OCI-M2 (cell line): ENCODE data around the gene CYP2E1.
"Not testable (repeated sequence)": the region's sequence is repeated elsewhere in the genome, so short reads cannot be mapped to it uniquely, and the experiment has no call there.

ENCODE experiments used
- DNase-seq: peaks from one replicate; lab custom pipeline; 2025; ENCODE audit not compliant: unreplicated experiment; lab: John Stamatoyannopoulos, UW

Gene CYP2E1

DNA sequence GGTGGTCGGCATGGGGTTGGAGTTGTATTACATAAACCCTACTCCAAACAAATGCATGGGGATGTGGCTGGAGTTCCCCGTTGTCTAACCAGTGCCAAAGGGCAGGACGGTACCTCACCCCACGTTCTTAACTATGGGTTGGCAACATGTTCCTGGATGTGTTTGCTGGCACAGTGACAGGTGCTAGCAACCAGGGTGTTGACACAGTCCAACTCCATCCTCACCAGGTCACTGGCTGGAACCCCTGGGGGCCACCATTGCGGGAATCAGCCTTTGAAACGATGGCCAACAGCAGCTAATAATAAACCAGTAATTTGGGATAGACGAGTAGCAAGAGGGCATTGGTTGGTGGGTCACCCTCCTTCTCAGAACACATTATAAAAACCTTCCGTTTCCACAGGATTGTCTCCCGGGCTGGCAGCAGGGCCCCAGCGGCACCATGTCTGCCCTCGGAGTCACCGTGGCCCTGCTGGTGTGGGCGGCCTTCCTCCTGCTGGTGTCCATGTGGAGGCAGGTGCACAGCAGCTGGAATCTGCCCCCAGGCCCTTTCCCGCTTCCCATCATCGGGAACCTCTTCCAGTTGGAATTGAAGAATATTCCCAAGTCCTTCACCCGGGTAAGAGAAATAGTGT, at the start of gene CYP2E1:
Gene CYP2E1 (plus strand): TSS at position 407 of the 632 bp plus-strand sequence. CDS start 33 bp downstream, at position 440.
- no peak for DNase-seq

DNA sequence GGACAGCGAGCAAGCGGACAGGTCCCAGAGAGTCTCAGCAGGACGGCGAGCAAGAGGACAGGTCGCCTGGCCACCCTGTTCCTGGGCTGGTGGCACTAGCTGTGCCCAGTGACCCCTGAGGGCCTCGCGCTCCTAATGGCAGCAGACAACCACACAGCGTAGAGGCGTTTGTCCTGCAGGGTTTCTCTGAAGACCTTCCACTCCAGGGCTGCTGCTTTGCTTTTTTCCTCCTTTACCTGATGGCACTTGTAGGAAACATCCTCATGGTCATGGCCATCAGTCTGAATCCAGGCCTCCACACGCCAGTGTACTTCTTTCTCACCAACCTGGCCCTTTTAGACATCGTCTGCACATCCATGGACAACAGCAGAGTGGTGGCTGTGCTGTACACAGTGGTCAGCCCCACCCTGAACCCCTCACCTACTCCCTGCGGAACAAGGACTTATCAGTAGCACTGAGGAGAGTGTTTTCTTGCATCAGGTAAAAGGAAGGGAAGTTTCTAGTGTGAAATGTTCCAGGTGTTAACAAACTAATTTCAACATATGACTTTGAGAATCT, 46.0 kb upstream of the CYP2E1 start:
- no peak for DNase-seq

- no peak for DNase-seq
Measured at GRCh38 chr10:133481657-133482056, 45.5 kb upstream of the CYP2E1 start.

DNA sequence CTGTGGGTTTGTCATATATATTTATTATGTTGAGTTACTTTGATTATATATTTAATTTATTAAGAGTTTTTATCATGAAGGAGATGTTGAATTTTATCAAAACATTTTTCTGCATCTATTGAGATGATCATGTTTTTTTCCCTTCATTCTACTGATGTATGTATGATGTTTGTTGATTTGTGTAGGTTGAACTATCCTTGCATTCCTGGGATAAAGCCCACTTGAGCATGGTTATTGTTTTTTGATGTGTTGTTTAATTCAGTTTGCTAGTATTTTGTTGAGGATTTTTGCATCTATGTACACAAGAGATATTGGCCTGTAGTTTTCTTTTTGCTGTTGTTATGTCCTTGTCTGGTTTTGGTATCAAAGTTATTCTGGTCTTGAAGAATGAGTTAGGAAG, 42.3 kb upstream of the CYP2E1 start:
- no peak for DNase-seq

DNA sequence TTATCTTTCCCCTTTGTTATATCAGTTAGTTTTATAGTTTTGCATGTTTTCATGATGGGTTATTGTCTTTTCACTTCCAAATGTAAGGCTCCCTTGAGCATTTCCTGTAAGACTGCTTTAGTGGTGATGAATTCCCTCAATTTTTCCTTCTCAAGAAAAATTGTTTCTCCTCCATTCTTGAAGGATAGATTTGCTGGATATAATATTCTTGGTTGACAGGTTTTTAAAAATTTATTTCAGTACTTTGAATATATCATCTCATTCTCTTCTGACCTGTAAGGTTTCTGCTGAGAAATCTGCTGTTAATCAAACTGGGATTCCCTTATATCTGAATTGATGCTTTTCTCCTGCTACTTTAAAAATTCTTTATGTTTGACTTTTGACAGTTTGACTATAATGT, 40.1 kb upstream of the CYP2E1 start:
- no peak for DNase-seq

- DNase-seq: no peak
Measured at GRCh38 chr10:133488354-133488753, 38.8 kb upstream of the CYP2E1 start.

GRCh38 chr10:133489816-133490588, 37.2 kb upstream of the CYP2E1 start:
- no peak for DNase-seq

DNA sequence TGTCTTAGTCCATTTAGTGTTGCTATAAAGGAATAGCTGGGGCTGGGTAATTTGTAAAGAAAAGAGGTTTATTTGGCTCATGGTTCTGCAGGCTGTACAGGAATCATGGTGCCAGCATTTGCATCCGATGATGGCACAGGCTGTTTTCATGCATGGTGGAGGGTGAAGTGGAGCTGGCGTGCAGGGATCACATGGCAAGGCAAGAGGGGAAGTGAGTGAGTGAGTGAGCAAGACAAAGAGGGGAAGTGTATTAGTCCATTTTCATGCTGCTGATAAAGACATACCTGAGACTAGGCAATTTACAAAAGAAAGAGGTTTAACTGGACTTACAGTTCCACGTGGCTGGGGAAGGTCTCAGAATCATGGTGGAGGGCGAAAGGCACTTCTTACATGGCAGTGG, 33.6 kb upstream of the CYP2E1 start:
- not testable (repeated sequence) for DNase-seq

DNA sequence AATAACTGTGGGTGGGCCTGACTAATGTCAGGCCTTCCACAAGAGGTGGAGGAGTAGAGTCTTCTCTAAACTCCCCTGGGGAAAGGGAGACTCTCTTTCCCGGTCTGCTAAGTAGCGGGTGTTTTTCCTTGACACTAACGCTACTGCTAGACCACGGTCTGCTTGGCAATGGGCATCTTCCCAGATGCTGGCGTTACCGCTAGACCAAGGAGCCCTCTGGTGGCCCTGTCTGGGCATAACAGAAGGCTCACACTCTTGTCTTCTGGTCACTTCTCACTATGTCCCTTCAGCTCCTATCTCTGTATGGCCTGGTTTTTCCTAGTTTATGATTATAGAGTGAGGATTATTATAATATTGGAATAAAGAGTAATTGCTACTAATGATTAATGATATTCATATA, 29.8 kb upstream of the CYP2E1 start:
- DNase-seq: not testable (repeated sequence)

DNA sequence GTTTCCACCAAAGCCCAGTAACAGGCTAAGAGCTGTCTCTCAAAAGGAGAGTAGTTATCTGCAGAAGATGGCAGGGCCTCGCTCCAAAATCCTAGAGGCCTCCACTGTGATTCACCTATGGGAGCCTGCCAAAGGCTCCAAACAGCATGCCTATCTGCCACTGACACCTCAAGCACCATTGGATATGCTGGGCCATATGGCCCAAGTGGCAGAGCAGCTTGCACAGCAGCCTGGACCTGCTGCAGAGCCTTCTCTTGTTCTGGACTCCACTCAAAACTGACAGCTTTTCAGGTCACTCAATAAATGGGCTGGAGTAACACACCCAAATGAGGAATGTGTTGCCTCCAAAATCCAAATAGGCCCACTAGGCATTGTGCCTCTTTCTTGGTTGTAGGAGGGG, 28.0 kb upstream of the CYP2E1 start:
- DNase-seq: not testable (repeated sequence)

DNA sequence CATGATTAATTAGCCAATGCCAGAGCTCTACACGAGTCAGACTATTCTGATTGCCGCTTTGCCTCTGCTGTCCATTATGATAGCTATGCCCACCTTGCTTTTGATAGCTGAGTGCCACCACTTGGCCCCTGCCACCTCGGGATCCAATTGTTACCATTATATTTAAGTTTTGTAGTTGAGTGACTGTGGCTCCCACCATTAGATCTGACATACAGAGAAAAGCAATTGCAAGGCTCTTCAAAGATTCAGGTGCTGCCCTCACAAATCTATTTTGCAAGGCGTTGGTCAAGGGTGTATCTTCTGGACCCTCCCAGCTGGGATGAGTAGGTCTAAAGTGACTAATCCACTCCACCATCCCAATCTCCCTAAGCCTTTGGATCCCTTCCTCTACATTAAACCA, 26.3 kb upstream of the CYP2E1 start:
- not testable (repeated sequence) for DNase-seq

DNA sequence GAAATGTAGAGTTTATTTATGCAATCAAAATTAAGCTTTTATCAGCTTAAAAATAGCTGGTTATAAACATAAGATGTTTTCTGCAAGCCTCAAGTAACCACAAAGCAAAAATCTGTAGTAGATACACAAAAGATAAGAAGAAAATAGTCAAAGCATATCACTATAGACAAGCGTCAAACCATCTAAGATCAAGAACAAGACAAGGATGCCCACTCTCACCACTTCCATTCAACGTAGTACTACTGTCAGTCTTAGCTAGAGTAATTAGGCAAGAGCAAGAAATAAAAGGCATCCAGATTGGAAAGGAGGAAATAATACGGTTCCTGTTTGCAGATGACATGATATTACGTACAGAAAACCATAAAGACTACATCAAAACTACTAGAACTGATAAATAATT, 17.5 kb upstream of the CYP2E1 start:
- DNase-seq: no peak

DNA sequence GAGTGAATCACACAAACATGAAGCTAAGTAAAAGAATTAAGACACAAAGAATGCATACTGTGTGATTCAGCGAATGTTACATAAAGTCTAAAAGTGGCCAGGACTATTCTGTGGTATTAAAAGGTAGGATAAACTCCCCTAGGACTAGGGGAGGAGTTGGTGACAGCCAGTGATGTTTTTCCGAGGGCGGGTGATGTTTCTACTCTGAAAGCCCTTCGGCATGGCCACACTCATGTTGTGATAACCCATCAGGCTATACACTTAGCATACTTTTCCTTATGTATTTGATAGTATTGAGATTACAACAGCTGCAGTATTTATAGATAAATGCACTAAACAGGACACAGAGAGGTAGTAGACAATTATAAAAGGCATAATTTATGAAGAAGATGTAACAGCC, 15.8 kb upstream of the CYP2E1 start:
- no peak for DNase-seq

- no peak for DNase-seq
Measured at GRCh38 chr10:133511907-133512528, 15.1 kb upstream of the CYP2E1 start.

DNA sequence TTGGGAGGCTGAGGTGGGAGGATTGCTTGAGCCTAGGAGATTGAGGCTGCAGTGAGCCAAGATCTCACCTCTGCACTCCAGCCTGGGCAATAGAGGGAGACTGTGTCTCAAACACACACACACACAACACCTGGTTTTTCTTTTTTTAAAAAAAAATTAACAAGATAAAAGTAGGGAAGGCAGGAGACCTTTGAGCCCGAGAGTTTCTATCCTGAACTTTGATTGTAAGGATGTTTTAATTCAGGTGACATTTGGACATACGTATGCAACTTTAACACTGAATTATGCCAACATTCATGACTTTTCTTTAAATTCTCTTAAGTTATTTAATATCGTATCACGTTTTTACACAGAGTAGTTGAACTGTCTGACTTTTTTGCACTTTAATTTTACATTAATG, 11.7 kb upstream of the CYP2E1 start:
- no peak for DNase-seq

GRCh38 chr10:133516057-133516456, 11.1 kb upstream of the CYP2E1 start:
- no peak for DNase-seq

GRCh38 chr10:133518517-133518916, 8.6 kb upstream of the CYP2E1 start:
- not testable (repeated sequence) for DNase-seq

GRCh38 chr10:133520193-133520738, 6.9 kb upstream of the CYP2E1 start:
- DNase-seq: no peak

DNA sequence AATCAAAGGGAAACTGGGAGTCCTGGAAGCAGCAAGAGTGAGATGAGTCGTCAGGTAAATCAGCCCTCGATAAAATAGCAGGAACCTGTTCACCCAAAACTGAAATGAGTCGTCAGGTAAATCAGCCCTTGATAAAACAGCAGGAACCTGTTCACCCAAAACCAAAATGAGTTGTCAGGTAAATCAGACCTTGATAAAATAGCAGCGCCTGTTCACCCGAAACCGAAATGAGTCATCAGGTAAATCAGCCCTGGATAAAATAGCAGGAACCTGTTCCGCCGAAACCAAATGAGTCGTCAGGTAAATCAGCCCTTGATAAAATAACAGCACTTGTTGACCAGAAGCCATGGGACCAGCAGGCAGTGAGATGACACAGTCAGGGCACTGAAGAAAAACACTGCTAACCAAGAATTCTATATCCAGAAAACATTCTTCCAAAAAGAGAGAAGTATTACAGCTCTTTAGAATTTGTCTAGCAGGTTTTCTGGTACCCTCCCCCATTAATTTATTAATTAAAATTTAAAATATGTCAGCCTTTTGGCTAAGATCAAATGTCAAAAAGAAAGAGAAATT, 3.4 kb upstream of the CYP2E1 start:
- DNase-seq: no peak

GRCh38 chr10:133525444-133525843, 1.7 kb upstream of the CYP2E1 start:
- no peak for DNase-seq

- no peak for DNase-seq
Measured at GRCh38 chr10:133527771-133528271, 658 bp downstream of the CYP2E1 start.
